ENCODE measurements around the gene CHCHD3.

- TF ChIP-seq GRHL2 (CRISPR knock-in tag; IDR thresholded peaks at IDR 0.05; ENCODE audit: insufficient replicate concordance, severe bottlenecking) = no peak
- TF ChIP-seq MAX (CRISPR knock-in tag; IDR thresholded peaks at IDR 0.05) = no peak
- TF ChIP-seq RORB (CRISPR knock-in tag; IDR thresholded peaks at IDR 0.05) = no peak
- TF ChIP-seq, protein P1, sequence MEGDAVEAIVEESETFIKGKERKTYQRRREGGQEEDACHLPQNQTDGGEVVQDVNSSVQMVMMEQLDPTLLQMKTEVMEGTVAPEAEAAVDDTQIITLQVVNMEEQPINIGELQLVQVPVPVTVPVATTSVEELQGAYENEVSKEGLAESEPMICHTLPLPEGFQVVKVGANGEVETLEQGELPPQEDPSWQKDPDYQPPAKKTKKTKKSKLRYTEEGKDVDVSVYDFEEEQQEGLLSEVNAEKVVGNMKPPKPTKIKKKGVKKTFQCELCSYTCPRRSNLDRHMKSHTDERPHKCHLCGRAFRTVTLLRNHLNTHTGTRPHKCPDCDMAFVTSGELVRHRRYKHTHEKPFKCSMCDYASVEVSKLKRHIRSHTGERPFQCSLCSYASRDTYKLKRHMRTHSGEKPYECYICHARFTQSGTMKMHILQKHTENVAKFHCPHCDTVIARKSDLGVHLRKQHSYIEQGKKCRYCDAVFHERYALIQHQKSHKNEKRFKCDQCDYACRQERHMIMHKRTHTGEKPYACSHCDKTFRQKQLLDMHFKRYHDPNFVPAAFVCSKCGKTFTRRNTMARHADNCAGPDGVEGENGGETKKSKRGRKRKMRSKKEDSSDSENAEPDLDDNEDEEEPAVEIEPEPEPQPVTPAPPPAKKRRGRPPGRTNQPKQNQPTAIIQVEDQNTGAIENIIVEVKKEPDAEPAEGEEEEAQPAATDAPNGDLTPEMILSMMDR (IDR thresholded peaks at IDR 0.05) = no peak
- TF ChIP-seq USF2 (CRISPR knock-in tag; IDR thresholded peaks at IDR 0.05) = no peak
Measured at GRCh38 chr7:132777414-132777813, 304.5 kb downstream of the CHCHD3 start.

Measured in WTC11 (cell line).